Measurements from ENCODE around the gene RHOBTB3. TPM values are rescaled to one million over a fixed set of nuclear protein-coding genes. Genes with fewer than 3 reads are reported as not detected.

Gene RHOBTB3
- total and polyA plus RNA-seq, 4 donors: 10.5 to 59.8 (median 39.8) TPM

DNA sequence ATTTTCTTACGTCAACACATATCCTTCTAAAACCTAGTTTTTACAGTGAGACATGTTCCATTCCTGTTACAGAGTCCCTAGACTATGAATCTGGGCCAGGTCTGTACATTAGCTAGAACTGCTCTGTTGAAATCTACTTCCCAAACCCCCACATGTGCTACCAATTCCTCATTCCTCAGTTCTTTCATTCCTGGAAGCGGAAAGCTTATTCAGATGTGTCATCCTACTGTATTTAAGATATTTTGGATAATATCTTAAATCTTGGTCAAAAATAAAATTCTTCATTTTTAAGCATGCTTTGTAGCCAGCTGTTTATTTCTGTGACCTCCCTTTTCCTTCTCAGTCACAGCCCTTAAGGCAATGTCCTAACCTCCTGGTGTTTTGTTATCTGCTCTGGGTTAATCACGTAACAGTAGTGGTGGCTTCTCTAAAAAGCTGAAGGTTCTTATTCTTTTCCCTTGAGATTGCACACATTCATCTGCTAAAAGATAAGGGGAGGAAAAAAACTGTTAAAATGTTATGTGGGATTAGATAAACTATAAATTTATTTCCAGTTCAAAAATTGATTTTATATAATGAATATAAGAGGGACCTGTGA is 55.8 kb downstream of the RHOBTB3 start:
- H3K9ac ChIP-seq (ENCODE audit: low read depth in 1 of 2, low read length in 2 of 2): no peak overlapping the region
- no peaks in the 10 kb centered on the region for H3K27me3 ChIP-seq (ENCODE audit: control insufficient read depth in 4 of 4, insufficient read depth in 4 of 4, low read length in 3 of 4)
- no peak overlapping the region for H3K4me3 ChIP-seq (ENCODE audit: low read depth in 1 of 3, low read length in 3 of 3)
- DNase-seq (ENCODE audit: low spot score): no peak
- H3K4me1 ChIP-seq (ENCODE audit: control insufficient read depth in 4 of 4, insufficient read depth in 4 of 4, low read length in 3 of 4): peaks cover 2 to 29% (median 14%) of the 10 kb centered on the region in 4 donors
- H3K36me3 ChIP-seq (ENCODE audit: control insufficient read depth in 4 of 4, insufficient read depth in 3 of 4, low read depth in 1 of 4, low read length in 3 of 4): peaks cover 2 to 8% (median 3%) of the 10 kb centered on the region in 4 donors
- TF ChIP-seq YY1 (IDR thresholded peaks at IDR 0.05): no peak
- TF ChIP-seq FOXA2 (IDR thresholded peaks at IDR 0.05): no peak
- no peak for TF ChIP-seq RXRA (IDR thresholded peaks at IDR 0.05)
- TF ChIP-seq, protein P1, sequence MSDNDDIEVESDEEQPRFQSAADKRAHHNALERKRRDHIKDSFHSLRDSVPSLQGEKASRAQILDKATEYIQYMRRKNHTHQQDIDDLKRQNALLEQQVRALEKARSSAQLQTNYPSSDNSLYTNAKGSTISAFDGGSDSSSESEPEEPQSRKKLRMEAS (IDR thresholded peaks at IDR 0.05): no peak
- no peak for TF ChIP-seq HNF4G (IDR thresholded peaks at IDR 0.05)
- no peak for TF ChIP-seq GABPA (IDR thresholded peaks at IDR 0.05 in 1 of 2, conservative IDR thresholded peaks at IDR 0.05 in 1 of 2)
- no peak for TF ChIP-seq ZBTB33 (IDR thresholded peaks at IDR 0.05)
- no peak for TF ChIP-seq JUND (IDR thresholded peaks at IDR 0.05)
- TF ChIP-seq FOXA1 (IDR thresholded peaks at IDR 0.05): no peak
- no peak for TF ChIP-seq HNF4A (conservative IDR thresholded peaks at IDR 0.05)
- no peak for TF ChIP-seq RAD21 (IDR thresholded peaks at IDR 0.05)
- TF ChIP-seq NR2F2 (IDR thresholded peaks at IDR 0.05): no peak
- TF ChIP-seq ATF3 (IDR thresholded peaks at IDR 0.05): no peak
- TF ChIP-seq REST (IDR thresholded peaks at IDR 0.05): no peak
- TF ChIP-seq SP1 (IDR thresholded peaks at IDR 0.05): no peak
- TF ChIP-seq CTCF (IDR thresholded peaks at IDR 0.05; ENCODE audit: low read depth, low read length, missing input control): no peak
- no peak for TF ChIP-seq TAF1 (conservative IDR thresholded peaks at IDR 0.05)
- no peaks in the 10 kb centered on the region for H3K9me3 ChIP-seq (ENCODE audit: control insufficient read depth in 4 of 4, low read length in 3 of 4)
- H3K27ac ChIP-seq (ENCODE audit: low read depth in 1 of 2, low read length in 2 of 2): no peak overlapping the region
- WGBS: 95% methylated on average over 3 of the region's 3 CpGs
